Panc1 (cell line): Measurements from ENCODE around the gene RILPL1. TPM values are rescaled to one million over a fixed set of nuclear protein-coding genes. Genes with fewer than 3 reads are reported as not detected.

ENCODE experiments used
- ATAC-seq: fragments of 200-7000 bp; cut with Tn5 transposase; 2 replicates; pipeline ENCODE4 v1.9.1; 2020; ENCODE audit warnings: mild to moderate bottlenecking, moderate library complexity
- BruUV-seq: library from RNA; stranded (reverse); fragments of 400-500 nt; replicated peaks from 2 replicates; lab custom pipeline; 2021; lab: Mats Ljungman, UMichigan
- CTCF ChIA-PET: fragments of 300-600 bp; sonication (Branson Sonifier 250); formaldehyde crosslinking; loops from one replicate; lab custom pipeline; 2022; ENCODE audit warnings: antibody characterized with exemption; lab: Charles Lee
- POLR2A ChIA-PET: fragments of 300-600 bp; sonication (Branson Sonifier 250); formaldehyde crosslinking; loops from one replicate; lab custom pipeline; 2022; ENCODE audit warnings: antibody characterized with exemption; lab: Charles Lee
- DNase-seq: peaks from one replicate; pipeline ENCODE4 v3.0.0-alpha.2; 2010; ENCODE audit warnings: low read depth, low spot score
- H3K27ac ChIP-seq: 2 replicates; pipeline ENCODE4 v1.5.1; 2011; ENCODE audit warnings: mild to moderate bottlenecking, low read length, inconsistent platforms
- H3K27me3 ChIP-seq: fragments of 200-500 bp; sonication (Bioruptor generic); 2 replicates; pipeline ENCODE4 v1.6.0; 2014; ENCODE audit warnings: low read length, inconsistent platforms; ENCODE audit not compliant: control insufficient read depth, insufficient read depth
- H3K36me3 ChIP-seq: fragments of 200-500 bp; sonication (Bioruptor generic); 2 replicates; pipeline ENCODE4 v1.5.1; 2014; ENCODE audit warnings: inconsistent platforms, mild to moderate bottlenecking, low read length, moderate library complexity; ENCODE audit not compliant: control insufficient read depth, insufficient read depth
- H3K4me1 ChIP-seq: 2 replicates; pipeline ENCODE4 v1.5.1; 2011; ENCODE audit warnings: inconsistent platforms, mild to moderate bottlenecking, low read length, moderate library complexity; ENCODE audit not compliant: control insufficient read depth, insufficient read depth
- H3K4me3 ChIP-seq, 2 experiments: 2 replicates each; pipeline ENCODE4 v1.5.1; 2011 to 2012; ENCODE audit warnings: low read depth in 2 of 2, low read length in 2 of 2, mild to moderate bottlenecking in 2 of 2, inconsistent platforms in 1 of 2, moderate library complexity in 1 of 2
- H3K9me3 ChIP-seq: fragments of 200-500 bp; sonication (Bioruptor generic); 2 replicates; pipeline ENCODE4 v1.5.1; 2014; ENCODE audit warnings: low read depth, mild to moderate bottlenecking, inconsistent platforms, low read length, moderate library complexity; ENCODE audit not compliant: control insufficient read depth, insufficient read depth
- POLR2AphosphoS5 ChIP-seq: IDR thresholded peaks from 2 replicates; pipeline ENCODE4 v1.6.1; 2012; ENCODE audit warnings: mild to moderate bottlenecking, low read depth, low read length, moderate library complexity
- REST ChIP-seq, 2 experiments: IDR thresholded peaks; 2 replicates each; pipeline ENCODE4 v1.6.1; 2011 to 2012; ENCODE audit warnings: low read depth in 2 of 2, control low read depth in 1 of 2, low read length in 1 of 2, mild to moderate bottlenecking in 1 of 2, moderate library complexity in 1 of 2; ENCODE audit not compliant: insufficient read depth in 1 of 2
- SIN3A ChIP-seq: IDR thresholded peaks from 2 replicates; pipeline ENCODE4 v1.6.1; 2012; ENCODE audit warnings: low read depth, mild to moderate bottlenecking, low read length, moderate library complexity, borderline replicate concordance; ENCODE audit not compliant: insufficient read depth
- TCF7L2 ChIP-seq: IDR thresholded peaks from 2 replicates; pipeline ENCODE4 v1.6.1; 2011; ENCODE audit warnings: mild to moderate bottlenecking, low read depth, low read length, inconsistent platforms
- in situ Hi-C: cut with HindIII; loops from 2 replicates; pipeline ENCODE4 v1.10.0; 2016; ENCODE audit warnings: low sequenced_read_pairs, low pct_unique_long_range_greater_than_20kb
- intact Hi-C: fragments of 100-400 bp; cut with micrococcal nuclease; formaldehyde crosslinking; loops from one replicate; pipeline ENCODE4 v1.10.0; 2022; ENCODE audit not compliant: unreplicated experiment
- total RNA-seq: library from RNA; stranded (reverse); gene quantifications from one replicate; pipeline ENCODE4 v1.2.1, GENCODE V29; 2021; ENCODE audit not compliant: unreplicated experiment
- TF ChIP-seq, protein P1 (sequence below): fragments of 450-650 bp; IDR thresholded peaks from 2 replicates; pipeline ENCODE4 v1.5.1; 2017; ENCODE audit warnings: mild to moderate bottlenecking

The RILPL1 gene
- total RNA-seq, 1 experiment from 2014 or later, result 16.2 TPM

GRCh38 chr12:123446333-123446713, 87.2 kb downstream of the RILPL1 start:
- ATAC-seq, result 0 out of 2 replicates have a peak, but pooled peaks have one; percentile 40
- DNase-seq, result no peak
- POLR2A ChIA-PET, result interaction anchor here (0.7 kb wide), 2 partner anchors 24 to 46 kb away, joined by 4 to 5 read pairs; no protein-coding TSS in a partner anchor
- intact Hi-C loops (no loop called here), in situ Hi-C loops (no loop called here)
- TF ChIP-seq SIN3A (no peak), REST (IDR thresholded peaks at IDR 0.05; ENCODE audit: insufficient read depth in 1 of 2, low read depth in 2 of 2, low read length in 1 of 2) (no peak), TCF7L2 (no peak), POLR2AphosphoS5 (no peak)
- TF ChIP-seq, protein P1, sequence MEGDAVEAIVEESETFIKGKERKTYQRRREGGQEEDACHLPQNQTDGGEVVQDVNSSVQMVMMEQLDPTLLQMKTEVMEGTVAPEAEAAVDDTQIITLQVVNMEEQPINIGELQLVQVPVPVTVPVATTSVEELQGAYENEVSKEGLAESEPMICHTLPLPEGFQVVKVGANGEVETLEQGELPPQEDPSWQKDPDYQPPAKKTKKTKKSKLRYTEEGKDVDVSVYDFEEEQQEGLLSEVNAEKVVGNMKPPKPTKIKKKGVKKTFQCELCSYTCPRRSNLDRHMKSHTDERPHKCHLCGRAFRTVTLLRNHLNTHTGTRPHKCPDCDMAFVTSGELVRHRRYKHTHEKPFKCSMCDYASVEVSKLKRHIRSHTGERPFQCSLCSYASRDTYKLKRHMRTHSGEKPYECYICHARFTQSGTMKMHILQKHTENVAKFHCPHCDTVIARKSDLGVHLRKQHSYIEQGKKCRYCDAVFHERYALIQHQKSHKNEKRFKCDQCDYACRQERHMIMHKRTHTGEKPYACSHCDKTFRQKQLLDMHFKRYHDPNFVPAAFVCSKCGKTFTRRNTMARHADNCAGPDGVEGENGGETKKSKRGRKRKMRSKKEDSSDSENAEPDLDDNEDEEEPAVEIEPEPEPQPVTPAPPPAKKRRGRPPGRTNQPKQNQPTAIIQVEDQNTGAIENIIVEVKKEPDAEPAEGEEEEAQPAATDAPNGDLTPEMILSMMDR, result no peak
- Histone ChIP-seq H3K9me3 (no peaks in the 10 kb centered on the region), H3K4me1 (peaks cover 17% of the 10 kb centered on the region), H3K27me3 (no peaks in the 10 kb centered on the region), H3K27ac (peak overlapping the region; percentile 64), H3K36me3 (no peaks in the 10 kb centered on the region), H3K4me3 (no peak overlapping the region)
- CTCF ChIA-PET, result interaction anchor here (0.6 kb wide), 1 partner anchor 13 kb away, joined by 3 read pairs; no protein-coding TSS in a partner anchor
- BruUV-seq, result no TSS peak

DNA sequence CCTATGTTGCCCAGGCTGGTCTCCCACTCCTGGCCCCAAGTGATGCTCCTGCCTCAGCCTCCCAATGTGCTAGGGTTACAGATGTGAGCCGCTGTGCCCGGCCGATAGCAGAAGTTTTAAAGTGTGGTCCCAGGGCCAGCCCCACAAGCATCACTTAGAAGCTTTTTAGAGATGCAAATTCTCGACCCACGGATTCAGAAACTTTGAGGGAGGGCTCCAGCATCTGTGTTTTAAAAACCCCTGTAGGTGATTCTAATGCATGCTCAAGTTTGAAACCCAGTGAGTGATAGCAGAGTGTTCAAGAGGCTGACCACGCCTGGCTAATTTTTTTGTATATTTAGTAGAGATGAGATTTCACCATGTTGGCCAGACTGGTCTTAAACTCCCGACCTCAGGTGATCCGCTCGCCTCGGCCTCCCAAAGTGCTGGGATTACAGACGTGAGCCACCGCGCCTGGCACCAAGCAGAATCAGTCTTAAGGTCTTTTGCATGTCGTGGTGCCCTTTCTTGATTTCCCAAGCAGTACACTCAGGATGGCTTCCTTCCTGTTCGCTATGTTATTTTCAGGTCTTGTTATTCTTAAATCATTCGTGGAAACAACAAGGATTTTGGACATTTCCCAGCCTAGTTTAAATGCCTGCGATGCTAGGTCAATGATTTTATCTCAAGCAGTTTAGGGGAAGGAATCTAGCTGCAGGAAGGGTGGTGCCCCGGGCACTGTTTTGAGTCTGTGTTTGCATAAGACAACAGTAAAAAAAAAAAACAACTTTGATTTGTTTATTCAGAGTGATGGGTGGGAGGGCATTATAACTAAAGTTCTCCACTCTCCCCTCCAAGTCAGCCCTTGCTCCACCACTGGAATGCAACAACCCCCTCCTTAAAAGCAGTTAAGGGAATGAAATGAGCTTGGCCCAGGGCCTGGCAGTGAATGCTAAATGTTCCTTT, 87.9 kb downstream of the RILPL1 start:
- ATAC-seq (peak; percentile 75), DNase-seq (no peak)
- TF ChIP-seq SIN3A (no peak), TCF7L2 (peak; percentile 82), REST (IDR thresholded peaks at IDR 0.05; ENCODE audit: insufficient read depth in 1 of 2, low read depth in 2 of 2, low read length in 1 of 2) (no peak)
- TF ChIP-seq, protein P1, result no peak
- Histone ChIP-seq H3K36me3 (no peaks in the 10 kb centered on the region), H3K4me3 (peak overlapping the region in 1 of 2 experiments; percentile 27; a peak in 2 of 4 replicates), H3K4me1 (peaks cover 17% of the 10 kb centered on the region), H3K27ac (peak overlapping the region; percentile 64), H3K27me3 (no peaks in the 10 kb centered on the region), H3K9me3 (no peaks in the 10 kb centered on the region)
- CTCF ChIA-PET, result interaction anchor here (0.6 kb wide), 2 partner anchors 13 to 1222 kb away, joined by 3 read pairs; no protein-coding TSS in a partner anchor
- POLR2A ChIA-PET, result interaction anchor here (0.7 kb wide), 1 partner anchor 45 kb away, joined by 5 read pairs; no protein-coding TSS in a partner anchor
- no TSS peak for BruUV-seq
- in situ Hi-C loops, result no loop called here
- intact Hi-C loops, result no loop called here
